HG03520 (cell line): ENCODE results near the gene TIMM9.
"Not testable (repeated sequence)": the region's sequence is repeated elsewhere in the genome, so short reads cannot be mapped to it uniquely, and the experiment has no call there.

Experiments
- ATAC-seq: cut with Tn5 transposase; IDR thresholded peaks from one replicate; pipeline ENCODE4 v1.9.1; 2021; ENCODE audit warnings: mild to moderate bottlenecking, moderate library complexity; ENCODE audit not compliant: unreplicated experiment

Gene TIMM9

GRCh38 chr14:58398895-58399294 is 28.4 kb downstream of the TIMM9 start:
- no peak for ATAC-seq

GRCh38 chr14:58398495-58398894 is 28.8 kb downstream of the TIMM9 start:
- ATAC-seq, result no peak

GRCh38 chr14:58397156-58397555 is 30.2 kb downstream of the TIMM9 start:
- ATAC-seq, result no peak

- ATAC-seq, result peak; percentile 88
These were observed 31.2 kb downstream of the TIMM9 start, which contains the start of gene TOMM20L for GRCh38 chr14:58395812-58396788. Gene TOMM20L (plus strand): TSS chr14:58395930. CDS start chr14:58395958, 28 bp downstream.

GRCh38 chr14:58395562-58395811 is 31.8 kb downstream of the TIMM9 start:
- no peak for ATAC-seq

- ATAC-seq, result no peak
These were observed 36.5 kb downstream of the TIMM9 start for GRCh38 chr14:58390830-58391229.

- ATAC-seq, result no peak
These were observed 50.5 kb downstream of the TIMM9 start for GRCh38 chr14:58376791-58377190.

GRCh38 chr14:58368956-58369355 is 58.4 kb downstream of the TIMM9 start:
- ATAC-seq, result no peak

- no peak for ATAC-seq
These were observed 60.0 kb downstream of the TIMM9 start for GRCh38 chr14:58367296-58367695.

GRCh38 chr14:58364316-58364715 is 63.0 kb downstream of the TIMM9 start:
- no peak for ATAC-seq

GRCh38 chr14:58362798-58363412 is 64.4 kb downstream of the TIMM9 start:
- no peak for ATAC-seq

GRCh38 chr14:58362272-58362671 is 65.1 kb downstream of the TIMM9 start:
- ATAC-seq, result not testable (repeated sequence)
